Suppressor macrophage treated with lipopolysaccharide for 1 hour (primary cell): Measurements from ENCODE around the gene UBE3B.

ENCODE experiments used
- DNase-seq, 3 donors: peaks; one replicate each; pipeline ENCODE4 v3.0.0-alpha.2; 2020 to 2022

UBE3B gene

GRCh38 chr12:109475121-109475520 lies 2.3 kb upstream of the UBE3B start:
- DNase-seq = no peak

- no peak for DNase-seq
These were observed 1.2 kb upstream of the UBE3B start for GRCh38 chr12:109475993-109476806.

- no peak for DNase-seq
These were observed 638 bp upstream of the UBE3B start for GRCh38 chr12:109476807-109477184.

GRCh38 chr12:109477963-109478315 lies 505 bp downstream of the UBE3B start:
- no peak for DNase-seq

GRCh38 chr12:109479761-109480160 lies 2.3 kb downstream of the UBE3B start:
- DNase-seq = no peak

GRCh38 chr12:109480356-109480755 lies 2.9 kb downstream of the UBE3B start:
- no peak for DNase-seq

- no peak for DNase-seq
These were observed 4.4 kb downstream of the UBE3B start for GRCh38 chr12:109481863-109482262.

GRCh38 chr12:109482491-109482890 lies 5.1 kb downstream of the UBE3B start:
- DNase-seq = no peak

- no peak for DNase-seq
These were observed 5.5 kb downstream of the UBE3B start for GRCh38 chr12:109482894-109483293.

GRCh38 chr12:109483346-109483745 lies 5.9 kb downstream of the UBE3B start:
- no peak for DNase-seq

- DNase-seq = no peak
These were observed 7.8 kb downstream of the UBE3B start for GRCh38 chr12:109485201-109485600.

- no peak for DNase-seq
These were observed 10.0 kb downstream of the UBE3B start for GRCh38 chr12:109487181-109488050.

GRCh38 chr12:109488051-109488665 lies 10.7 kb downstream of the UBE3B start:
- no peak for DNase-seq

GRCh38 chr12:109489016-109489954 lies 11.9 kb downstream of the UBE3B start:
- no peak for DNase-seq

GRCh38 chr12:109489955-109490565 lies 12.6 kb downstream of the UBE3B start:
- no peak for DNase-seq

GRCh38 chr12:109491671-109492070 lies 14.2 kb downstream of the UBE3B start:
- no peak for DNase-seq

GRCh38 chr12:109492371-109492770 lies 14.9 kb downstream of the UBE3B start:
- DNase-seq = no peak

- no peak for DNase-seq
These were observed 15.7 kb downstream of the UBE3B start for GRCh38 chr12:109493090-109493489.

GRCh38 chr12:109493938-109494337 lies 16.5 kb downstream of the UBE3B start:
- no peak for DNase-seq

GRCh38 chr12:109494348-109494881 lies 17.0 kb downstream of the UBE3B start:
- no peak for DNase-seq

- DNase-seq = no peak
These were observed 17.6 kb downstream of the UBE3B start for GRCh38 chr12:109495012-109495411.

- DNase-seq = no peak
These were observed 18.9 kb downstream of the UBE3B start for GRCh38 chr12:109496306-109496705.
